NB4 (cell line): ENCODE data around the gene IMMP1L.
A peak's percentile ranks its signal among the peaks of the same experiment; 100 is the strongest.

Source experiments
- DNase-seq: peaks from one replicate; pipeline ENCODE4 v3.0.0; 2010; ENCODE audit warnings: low read depth
- H3K4me3 ChIP-seq: one replicate; pipeline ENCODE4 v1.5.1; 2011; ENCODE audit warnings: mild to moderate bottlenecking, low read depth, low read length, moderate library complexity
- MYC ChIP-seq: IDR thresholded peaks from 2 replicates; pipeline ENCODE4 v1.6.1; 2011; ENCODE audit warnings: low read depth, low read length
- POLR2A ChIP-seq: IDR thresholded peaks from 2 replicates; pipeline ENCODE4 v1.6.1; 2011; ENCODE audit warnings: mild to moderate bottlenecking; ENCODE audit not compliant: insufficient read length; ENCODE audit errors: extremely low read depth
- TF ChIP-seq, protein P1 (sequence below): IDR thresholded peaks from 2 replicates; pipeline ENCODE4 v1.6.1; 2011; ENCODE audit warnings: low read depth, low read length
- TF ChIP-seq, protein P2 (sequence below): IDR thresholded peaks from one replicate; pipeline ENCODE4 v1.5.1; 2012; ENCODE audit warnings: low read depth, low read length

IMMP1L gene

DNA sequence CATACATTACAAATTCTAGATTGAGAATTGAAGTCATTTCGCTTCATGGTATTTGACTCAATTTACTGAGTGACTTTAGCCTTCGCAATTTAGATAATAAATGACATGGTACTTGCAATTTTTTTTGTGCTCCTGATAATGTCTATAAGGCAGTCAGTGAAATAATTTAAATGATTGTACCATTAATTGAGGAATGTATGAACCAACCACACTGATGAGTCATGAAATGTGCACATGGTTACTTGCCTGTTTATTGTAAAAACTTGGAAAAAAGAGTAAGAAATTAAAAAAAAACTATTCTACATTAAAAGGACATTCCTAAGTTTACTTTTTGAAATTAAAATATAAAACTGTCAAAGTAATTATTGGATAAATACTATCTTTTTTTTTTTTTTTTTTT lies 96.5 kb downstream of the IMMP1L start:
- DNase-seq: no peak
- no peak overlapping the region for H3K4me3 ChIP-seq
- TF ChIP-seq, protein P1, sequence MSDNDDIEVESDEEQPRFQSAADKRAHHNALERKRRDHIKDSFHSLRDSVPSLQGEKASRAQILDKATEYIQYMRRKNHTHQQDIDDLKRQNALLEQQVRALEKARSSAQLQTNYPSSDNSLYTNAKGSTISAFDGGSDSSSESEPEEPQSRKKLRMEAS: no peak
- TF ChIP-seq POLR2A (no peak), MYC (no peak)
- TF ChIP-seq, protein P2, sequence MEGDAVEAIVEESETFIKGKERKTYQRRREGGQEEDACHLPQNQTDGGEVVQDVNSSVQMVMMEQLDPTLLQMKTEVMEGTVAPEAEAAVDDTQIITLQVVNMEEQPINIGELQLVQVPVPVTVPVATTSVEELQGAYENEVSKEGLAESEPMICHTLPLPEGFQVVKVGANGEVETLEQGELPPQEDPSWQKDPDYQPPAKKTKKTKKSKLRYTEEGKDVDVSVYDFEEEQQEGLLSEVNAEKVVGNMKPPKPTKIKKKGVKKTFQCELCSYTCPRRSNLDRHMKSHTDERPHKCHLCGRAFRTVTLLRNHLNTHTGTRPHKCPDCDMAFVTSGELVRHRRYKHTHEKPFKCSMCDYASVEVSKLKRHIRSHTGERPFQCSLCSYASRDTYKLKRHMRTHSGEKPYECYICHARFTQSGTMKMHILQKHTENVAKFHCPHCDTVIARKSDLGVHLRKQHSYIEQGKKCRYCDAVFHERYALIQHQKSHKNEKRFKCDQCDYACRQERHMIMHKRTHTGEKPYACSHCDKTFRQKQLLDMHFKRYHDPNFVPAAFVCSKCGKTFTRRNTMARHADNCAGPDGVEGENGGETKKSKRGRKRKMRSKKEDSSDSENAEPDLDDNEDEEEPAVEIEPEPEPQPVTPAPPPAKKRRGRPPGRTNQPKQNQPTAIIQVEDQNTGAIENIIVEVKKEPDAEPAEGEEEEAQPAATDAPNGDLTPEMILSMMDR: no peak

DNA sequence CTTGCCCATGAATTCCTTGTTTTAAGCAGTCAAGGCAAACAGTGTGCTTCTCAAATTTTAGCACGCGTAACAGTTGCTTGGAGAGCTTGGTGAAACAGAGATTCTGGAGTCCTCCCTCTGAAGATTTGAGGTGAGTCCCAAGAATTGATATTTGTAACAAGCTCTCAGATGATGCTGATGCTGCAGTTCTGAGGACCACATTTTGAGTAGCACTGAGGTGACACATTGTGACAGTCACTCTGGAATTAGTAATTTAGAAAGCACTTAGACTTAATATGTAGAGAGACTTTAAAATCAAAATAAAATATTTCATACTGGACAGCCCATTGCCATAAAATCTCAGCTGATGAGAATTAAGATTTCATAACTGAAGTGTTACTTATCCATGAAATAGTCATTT lies 101.2 kb downstream of the IMMP1L start:
- TF ChIP-seq, protein P1: no peak
- TF ChIP-seq POLR2A (no peak), MYC (no peak)
- TF ChIP-seq, protein P2: no peak
- no peak for DNase-seq

DNA sequence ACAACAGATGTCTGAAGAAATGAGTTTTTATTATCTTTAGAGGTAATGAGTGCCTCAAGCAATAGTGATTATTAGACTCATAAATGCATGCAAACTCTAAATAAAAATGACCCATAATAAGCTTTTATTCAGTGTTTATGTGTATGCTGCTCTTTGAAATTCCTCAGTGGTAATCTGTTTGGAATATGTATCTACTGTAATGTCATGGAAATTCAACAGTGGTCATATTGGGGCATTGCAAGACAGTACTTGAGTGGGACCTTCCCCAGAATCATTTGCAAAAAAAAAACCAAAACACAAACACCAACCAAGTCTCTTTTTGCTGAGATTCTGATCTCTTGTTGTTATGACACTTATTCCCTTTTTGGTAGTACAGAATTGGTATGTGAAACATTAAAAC lies 104.8 kb downstream of the IMMP1L start:
- TF ChIP-seq MYC (no peak), POLR2A (no peak)
- TF ChIP-seq, protein P2: no peak
- TF ChIP-seq, protein P1: no peak
- H3K4me3 ChIP-seq: no peak overlapping the region
- no peak for DNase-seq

More for the DNA sequence above, 101.2 kb downstream of the IMMP1L start:
- no peak overlapping the region for H3K4me3 ChIP-seq

DNA sequence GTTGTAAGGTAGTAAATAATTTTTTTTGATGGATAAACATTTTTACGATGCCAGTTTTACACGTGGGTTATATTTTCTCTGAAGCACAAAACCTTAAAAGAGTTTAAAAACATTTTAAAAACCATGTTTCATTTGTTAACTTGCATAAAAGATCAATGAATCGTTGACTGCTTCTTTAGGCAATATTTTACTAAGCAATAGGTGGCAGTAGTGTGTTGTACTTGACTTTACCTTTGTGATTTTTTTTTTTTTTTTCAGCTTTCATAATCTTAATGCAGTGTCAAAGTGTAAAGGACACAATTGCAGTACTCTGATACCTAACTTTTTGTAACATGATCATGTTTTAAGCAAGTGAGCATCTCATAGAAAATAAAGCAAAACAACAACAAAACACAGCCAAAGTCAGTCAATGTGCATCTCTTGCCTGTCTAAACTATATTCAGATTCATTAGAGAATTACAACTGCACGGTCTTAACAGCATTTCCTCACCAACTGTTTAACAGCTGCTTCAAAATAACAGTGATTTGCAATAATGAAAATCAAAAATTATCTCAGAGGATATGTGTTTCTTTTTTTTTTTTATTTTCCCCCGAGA lies 112.1 kb downstream of the IMMP1L start:
- H3K4me3 ChIP-seq: no peak overlapping the region
- peak; percentile 24 for DNase-seq
- no peak for TF ChIP-seq MYC
- TF ChIP-seq, protein P2: no peak
- no peak for TF ChIP-seq POLR2A
- TF ChIP-seq, protein P1: no peak

DNA sequence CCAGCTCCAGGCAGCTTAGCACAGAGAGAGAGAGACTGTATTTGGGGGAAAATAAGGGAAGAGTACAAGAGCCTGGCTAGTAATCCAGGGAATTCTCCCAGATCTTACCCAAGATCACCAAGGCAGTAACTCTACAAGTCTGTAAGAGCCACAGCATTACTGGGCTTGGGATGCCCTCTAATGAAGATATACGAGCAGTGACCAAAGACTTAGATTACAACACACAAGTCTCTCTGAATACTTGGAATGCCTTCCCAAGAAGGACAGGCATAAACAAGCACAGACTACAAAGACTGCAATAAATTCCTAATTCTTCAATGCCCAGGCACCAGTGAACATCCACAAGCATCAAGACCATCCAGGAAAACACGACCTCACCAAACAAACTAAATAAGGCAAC lies 122.0 kb downstream of the IMMP1L start:
- no peak for DNase-seq
- H3K4me3 ChIP-seq: no peak overlapping the region
- TF ChIP-seq, protein P1: no peak
- TF ChIP-seq MYC (no peak), POLR2A (no peak)
- TF ChIP-seq, protein P2: no peak

DNA sequence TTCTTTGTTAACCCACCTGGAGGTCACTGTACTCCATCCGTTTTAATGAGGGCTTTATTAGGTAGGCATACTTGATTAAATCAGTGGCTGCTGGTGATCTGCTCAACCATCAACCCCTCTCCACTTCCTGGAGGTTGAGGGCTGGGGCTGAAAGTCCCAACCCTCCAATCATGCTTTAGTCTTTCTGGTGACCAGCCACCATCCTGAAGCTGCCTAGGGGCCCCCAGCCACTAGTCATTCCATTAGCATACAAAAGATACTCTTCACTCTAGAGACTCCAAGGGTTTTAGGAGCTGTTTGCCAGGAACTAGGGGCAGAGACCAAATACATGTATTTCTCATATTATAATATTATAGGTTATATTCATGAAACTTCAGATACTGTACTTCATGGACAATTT lies 126.3 kb downstream of the IMMP1L start:
- DNase-seq: no peak
- TF ChIP-seq POLR2A (no peak), MYC (no peak)
- TF ChIP-seq, protein P1: no peak
- TF ChIP-seq, protein P2: no peak
- no peak overlapping the region for H3K4me3 ChIP-seq
